Measurements from ENCODE around the gene RRAGA.
"Not testable (repeated sequence)": the region's sequence is repeated elsewhere in the genome, so short reads cannot be mapped to it uniquely, and the experiment has no call there.

RRAGA gene

GRCh38 chr9:19087106-19088000 is 38.1 kb downstream of the RRAGA start:
- DNase-seq, result no peak

- not testable (repeated sequence) for DNase-seq
These were observed 48.2 kb downstream of the RRAGA start for GRCh38 chr9:19097431-19097830.
